ENCODE data around the gene RBM34.
"Not testable (repeated sequence)": the region's sequence is repeated elsewhere in the genome, so short reads cannot be mapped to it uniquely, and the experiment has no call there.

RBM34 gene, protein sequence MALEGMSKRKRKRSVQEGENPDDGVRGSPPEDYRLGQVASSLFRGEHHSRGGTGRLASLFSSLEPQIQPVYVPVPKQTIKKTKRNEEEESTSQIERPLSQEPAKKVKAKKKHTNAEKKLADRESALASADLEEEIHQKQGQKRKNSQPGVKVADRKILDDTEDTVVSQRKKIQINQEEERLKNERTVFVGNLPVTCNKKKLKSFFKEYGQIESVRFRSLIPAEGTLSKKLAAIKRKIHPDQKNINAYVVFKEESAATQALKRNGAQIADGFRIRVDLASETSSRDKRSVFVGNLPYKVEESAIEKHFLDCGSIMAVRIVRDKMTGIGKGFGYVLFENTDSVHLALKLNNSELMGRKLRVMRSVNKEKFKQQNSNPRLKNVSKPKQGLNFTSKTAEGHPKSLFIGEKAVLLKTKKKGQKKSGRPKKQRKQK

DNA sequence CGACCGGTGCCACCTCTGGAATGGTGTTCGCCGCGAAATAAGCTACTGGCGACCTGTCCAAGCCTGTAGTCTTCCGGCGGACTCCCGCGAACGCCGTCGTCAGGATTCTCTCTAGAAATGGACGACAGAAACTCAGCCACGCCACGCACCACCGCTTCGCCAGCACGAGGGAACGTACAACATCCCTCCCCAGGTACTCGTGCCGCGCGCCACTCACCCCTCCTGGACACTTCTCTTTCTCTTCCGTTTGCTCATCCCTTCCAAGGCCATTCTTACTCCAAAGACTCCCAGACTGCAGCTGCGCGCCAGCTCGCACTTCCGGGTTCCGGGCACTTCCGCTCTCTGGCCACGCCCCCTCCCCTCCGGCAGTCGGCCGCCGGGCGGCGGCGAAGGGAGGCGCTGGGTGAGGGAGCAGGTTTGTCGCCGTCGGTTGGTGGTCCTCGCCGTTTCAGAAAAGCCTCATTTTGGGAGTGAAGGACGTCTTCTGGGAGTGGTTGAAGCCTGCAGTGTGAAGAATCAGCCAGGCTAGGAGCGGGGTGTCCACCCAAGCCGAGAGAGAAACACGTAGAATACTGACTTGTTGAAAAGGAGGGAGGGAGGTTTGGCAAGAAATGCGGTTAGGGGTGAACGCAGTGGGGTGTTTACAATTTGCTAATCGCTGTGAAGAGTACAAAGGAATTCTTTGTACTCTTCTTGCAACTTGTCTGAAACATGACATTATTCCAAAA is at the start of gene RBM34:
RBM34 (minus strand) TSS at position 294 of the 728 bp plus-strand sequence; CDS start at position 270, 24 bp downstream.
- peak; percentile 35 for DNase-seq

- no peak for DNase-seq
Measured at GRCh38 chr1:235207209-235207565, 46.1 kb upstream of the RBM34 start.

DNA sequence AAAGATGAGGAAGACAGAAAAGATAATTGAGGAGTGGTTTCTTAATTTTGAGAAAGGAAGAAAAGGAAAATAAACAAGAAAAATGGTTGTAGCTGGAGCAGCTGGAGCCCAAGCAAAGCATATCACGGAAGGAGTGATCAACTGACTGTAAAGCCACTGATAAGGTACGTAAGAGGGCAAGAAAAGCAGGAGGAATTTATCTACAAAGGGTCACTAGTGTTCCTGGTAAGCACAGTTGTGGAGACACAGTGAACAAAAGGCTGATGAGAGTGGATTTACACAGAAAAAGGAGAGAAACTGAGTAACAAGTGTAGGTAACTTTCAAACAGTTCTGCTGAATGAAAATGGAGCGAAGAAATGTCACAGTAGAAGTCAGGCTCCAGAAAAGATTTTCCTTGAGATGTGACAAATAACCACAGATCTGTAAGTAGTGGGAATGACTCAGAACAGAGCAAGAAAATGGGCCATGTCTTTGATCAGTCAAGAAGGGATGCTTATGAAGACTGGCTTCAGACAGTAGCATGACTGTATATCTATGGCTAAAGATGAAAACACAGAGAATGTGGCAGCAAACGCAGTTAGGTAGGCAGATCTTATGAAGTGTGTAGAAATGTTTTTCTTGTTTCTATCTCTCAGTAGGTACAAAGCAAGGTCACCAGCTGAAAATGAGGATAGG is 45.6 kb upstream of the RBM34 start:
- no peak for DNase-seq

- no peak for DNase-seq
Measured at GRCh38 chr1:235205687-235206086, 44.6 kb upstream of the RBM34 start.

- DNase-seq = no peak
Measured at GRCh38 chr1:235203428-235203827, 42.4 kb upstream of the RBM34 start.

- not testable (repeated sequence) for DNase-seq
Measured at GRCh38 chr1:235202447-235202846, 41.4 kb upstream of the RBM34 start.

DNA sequence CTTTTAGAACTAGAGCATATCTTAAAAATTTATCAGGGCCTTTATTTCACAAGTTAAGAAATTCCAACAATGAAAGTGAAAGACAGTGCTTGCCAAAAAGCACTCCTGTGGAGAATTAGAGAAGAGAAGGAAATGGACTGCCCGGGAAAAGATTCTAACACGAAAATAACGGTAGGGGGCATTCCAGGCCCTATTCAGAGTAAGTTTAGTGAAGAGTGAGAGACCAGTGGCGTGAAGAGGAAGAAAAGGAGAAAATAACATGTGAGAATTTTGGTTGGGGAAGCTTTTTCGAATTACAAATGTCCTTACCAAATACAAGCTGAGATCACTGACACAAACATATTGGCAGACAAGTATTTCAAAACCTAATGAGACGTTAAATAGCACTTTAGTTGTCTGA is 38.4 kb upstream of the RBM34 start:
- no peak for DNase-seq

DNA sequence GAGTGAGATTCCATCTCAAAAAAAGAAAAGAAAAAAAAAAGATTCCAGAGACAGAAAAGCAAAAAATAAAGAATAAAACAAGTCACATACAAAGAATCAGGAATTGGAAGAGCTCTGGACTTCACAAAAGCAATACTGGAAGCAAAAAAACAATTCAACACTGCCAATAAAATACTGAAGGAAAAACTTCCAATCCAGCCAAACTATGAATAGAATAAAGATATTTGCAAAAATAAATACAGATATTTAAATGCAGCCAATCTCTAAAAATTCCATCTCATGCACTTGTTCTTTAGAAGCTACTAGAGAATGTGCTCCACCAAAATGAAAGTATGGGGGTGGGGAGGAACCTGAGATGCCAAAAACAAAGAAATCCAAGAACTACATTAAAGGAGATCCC is 29.4 kb upstream of the RBM34 start:
- DNase-seq = no peak

DNA sequence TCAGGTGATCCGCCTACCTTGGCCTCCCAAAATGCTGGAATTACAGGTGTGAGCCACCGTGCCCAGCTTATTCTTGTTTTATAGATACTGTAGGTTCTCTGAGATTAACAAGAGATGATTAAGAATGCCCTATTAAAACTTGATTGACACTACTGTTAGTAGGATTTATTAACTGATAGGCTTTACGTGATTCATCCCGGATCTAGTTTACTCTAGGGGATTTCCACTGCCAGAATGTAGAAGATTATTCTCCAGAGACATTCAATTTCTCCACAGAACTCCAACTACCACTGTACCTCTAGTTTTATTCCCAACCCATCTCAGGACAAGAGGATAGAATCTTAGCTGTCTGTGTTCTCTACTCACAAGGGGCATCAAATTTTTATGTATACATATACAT is 26.3 kb upstream of the RBM34 start:
- DNase-seq = no peak

DNA sequence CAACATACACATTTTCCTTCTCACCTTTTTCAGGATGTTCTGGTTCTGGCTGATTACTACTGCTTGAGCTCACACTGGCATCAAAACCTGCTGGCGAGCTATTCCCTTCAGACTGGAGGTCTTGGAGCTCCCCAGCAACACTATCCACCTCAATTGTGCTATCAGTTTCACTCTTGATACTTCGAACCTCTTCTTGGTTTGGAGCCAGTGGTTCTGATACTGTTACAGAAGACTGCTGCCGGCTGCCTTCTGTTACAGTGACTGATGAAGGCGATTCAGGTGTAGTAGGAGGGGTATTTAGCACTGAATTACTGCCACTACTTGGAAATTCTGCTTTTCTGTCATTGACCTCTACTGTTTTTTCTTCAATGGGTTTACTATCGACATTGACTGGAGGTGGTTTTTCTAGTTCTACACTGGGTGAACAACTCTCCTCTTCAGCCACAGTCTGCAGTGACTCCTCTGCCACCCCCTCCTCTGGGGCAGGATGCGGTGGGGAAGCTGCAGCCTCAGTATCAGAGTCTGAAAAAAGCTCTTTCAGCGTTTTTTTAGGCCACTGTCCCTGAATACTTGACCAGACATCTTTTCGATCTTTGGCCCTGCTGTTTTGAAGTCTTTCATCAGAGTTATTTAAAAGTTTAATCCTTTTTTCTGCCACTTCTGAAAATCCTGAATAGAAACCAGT is 20.7 kb upstream of the RBM34 start:
- no peak for DNase-seq

DNA sequence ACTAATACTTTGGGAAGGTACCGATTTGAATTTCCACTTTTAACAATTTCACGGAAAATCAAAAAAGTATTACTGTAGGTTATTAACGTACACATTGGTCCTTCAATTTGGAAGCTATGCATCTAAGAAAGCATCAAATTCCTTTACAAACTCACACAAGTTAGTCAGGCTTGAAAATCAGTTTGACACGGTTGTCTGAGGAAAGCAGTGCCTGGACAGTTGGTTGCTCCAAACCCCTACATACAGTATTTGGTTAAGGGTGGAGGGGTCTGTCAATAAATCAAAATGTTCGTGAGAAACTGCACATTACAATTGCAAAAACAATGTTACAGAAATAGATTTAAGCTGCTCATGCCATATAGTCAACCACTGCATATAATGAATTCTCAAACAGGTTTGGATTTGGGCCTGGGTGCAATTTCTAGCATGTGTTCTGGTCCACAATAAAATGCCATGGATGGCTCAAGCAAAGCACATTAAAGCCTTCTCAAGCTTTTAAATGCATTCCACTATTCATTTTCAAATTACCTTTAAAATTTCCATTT is 19.9 kb upstream of the RBM34 start:
- no peak for DNase-seq

DNA sequence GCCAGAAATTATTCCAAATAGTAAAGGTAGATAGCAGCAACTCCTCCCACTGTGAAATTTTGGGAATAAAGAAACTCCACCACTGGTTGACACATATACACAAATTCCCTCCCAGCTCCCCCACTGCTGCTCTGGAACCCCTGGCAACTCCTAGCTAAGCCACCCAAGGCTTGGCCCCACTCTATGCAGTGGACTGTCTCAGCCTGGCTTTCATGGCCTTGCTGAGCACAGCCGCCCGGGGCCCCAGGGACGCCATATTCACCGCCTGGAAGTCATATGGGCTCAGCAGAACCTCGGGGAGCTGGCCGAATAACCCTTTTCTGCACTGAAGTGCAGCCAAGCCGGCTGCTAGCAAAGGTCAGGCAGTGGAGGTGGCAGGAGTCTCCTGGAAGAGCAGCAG is 15.4 kb upstream of the RBM34 start:
- no peak for DNase-seq

- no peak for DNase-seq
Measured at GRCh38 chr1:235169986-235170385, 8.9 kb upstream of the RBM34 start.

DNA sequence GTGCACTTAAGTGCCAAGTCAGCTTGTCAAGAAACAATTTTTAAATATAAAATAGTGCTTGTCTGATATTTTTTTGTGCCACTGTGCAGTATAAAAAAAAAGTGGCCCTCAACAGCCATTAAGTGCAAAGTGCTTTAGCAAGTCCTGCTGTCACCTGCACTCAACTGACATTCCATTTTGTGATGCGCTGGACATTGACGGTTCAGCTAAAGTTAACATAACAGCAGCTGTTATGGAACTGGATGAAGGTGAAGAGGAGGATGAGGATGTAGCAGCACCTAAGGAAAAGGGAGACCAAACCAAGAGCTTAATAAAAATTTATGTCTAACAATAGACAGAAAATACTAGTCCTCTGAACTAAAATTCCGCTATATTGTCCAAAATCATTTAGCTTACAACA is 7.3 kb upstream of the RBM34 start:
- DNase-seq = no peak

GRCh38 chr1:235161685-235162327 is 756 bp upstream of the RBM34 start:
- DNase-seq = no peak

GRCh38 chr1:235160383-235160956 is 580 bp downstream of the RBM34 start:
- DNase-seq = no peak

GRCh38 chr1:235159930-235160329 is 1.1 kb downstream of the RBM34 start:
- DNase-seq = not testable (repeated sequence)

- not testable (repeated sequence) for DNase-seq
Measured at GRCh38 chr1:235159284-235159683, 1.8 kb downstream of the RBM34 start.

DNA sequence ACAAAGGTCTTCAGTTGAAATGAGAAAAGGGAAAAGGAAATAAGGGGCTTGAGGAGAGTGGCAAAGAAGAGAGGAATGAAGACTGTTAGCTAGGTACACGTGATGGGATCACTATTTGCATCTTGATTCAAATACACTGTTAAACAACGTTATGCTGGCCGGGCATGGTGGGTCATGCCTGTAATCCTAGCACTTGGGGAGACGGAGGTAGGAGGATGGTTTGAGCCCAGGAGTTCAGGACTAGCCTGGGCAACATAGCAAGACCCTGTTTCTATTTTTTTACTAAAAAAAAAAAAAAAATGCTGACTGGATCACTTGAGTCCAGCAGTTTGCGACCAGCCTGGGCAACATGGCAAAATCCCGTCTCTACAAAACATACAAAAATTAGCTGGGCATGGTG is 2.4 kb downstream of the RBM34 start:
- no peak for DNase-seq

DNA sequence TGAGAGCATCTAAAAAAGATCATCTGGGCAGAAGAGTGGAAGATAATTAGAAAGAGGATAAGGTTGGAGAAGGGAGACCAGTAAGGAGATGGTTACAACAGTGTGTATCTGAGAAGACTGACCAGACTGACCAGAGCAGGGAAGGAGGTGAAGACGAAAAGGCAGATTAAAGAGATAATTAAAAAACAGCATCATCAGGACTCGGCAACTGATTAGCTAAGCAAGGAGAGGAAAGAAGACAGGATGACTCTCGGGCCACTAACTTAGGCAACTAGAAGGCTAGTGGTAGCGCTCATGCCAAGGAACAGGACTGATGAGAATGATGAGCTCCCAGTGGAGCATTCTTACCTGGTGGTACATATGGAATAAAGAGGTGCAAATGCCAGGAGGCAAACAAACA is 3.9 kb downstream of the RBM34 start:
- DNase-seq = no peak

GRCh38 chr1:235156740-235157139 is 4.3 kb downstream of the RBM34 start:
- no peak for DNase-seq

DNA sequence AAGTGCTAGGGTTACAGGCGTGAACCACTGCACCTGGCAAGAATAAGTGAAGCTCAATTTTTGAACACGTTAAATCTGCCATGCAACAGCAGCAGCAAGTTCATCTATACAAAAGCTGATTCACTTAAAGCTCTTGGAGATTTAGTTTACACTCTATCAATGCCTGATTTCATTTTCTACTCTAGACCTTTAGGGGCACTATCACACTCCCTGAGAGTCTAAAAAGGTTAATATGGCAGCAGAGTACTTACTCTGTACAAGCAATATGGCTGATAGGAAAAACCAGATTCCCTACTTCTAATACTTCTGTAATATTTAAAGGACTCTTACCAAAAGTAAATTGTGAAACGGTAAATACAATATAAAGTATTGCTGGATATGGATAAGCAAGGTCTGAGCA is 4.8 kb downstream of the RBM34 start:
- DNase-seq = no peak

All from NCI-H524 treated with DMSO at 0.1 percent for 48 hours (cell line).